ENCODE data around the gene ORMDL3. TPM values are rescaled to one million over a fixed set of nuclear protein-coding genes. Genes with fewer than 3 reads are reported as not detected.

The ORMDL3 gene
- total RNA-seq, 2 experiments from 2014 or later: 62.6 to 65.9 TPM

- peak; percentile 24 for DNase-seq (ENCODE audit: low spot score)
- Histone ChIP-seq H2AFZ (ENCODE audit: low read length) (no peak overlapping the region), H3K9me3 (ENCODE audit: low read length) (no peaks in the 10 kb centered on the region), H3K9me2 (ENCODE audit: insufficient read depth, low read length) (no peaks in the 10 kb centered on the region), H3K79me2 (ENCODE audit: insufficient read depth, low read depth, low read length) (no peaks in the 10 kb centered on the region), H3K4me3 (ENCODE audit: low read depth, low read length, poor library complexity, severe bottlenecking) (no peak overlapping the region), H3K36me3 (ENCODE audit: insufficient read depth, low read length) (no peaks in the 10 kb centered on the region), H4K20me1 (ENCODE audit: insufficient read depth, low read length) (no peaks in the 10 kb centered on the region), H3K4me2 (ENCODE audit: low read length) (no peak overlapping the region), H3K27ac (ENCODE audit: low read depth, low read length, poor library complexity, severe bottlenecking) (no peak overlapping the region), H3K4me1 (ENCODE audit: insufficient read depth, low read length, poor library complexity, severe bottlenecking) (peaks cover 24% of the 10 kb centered on the region)
- intact Hi-C loops (cut with micrococcal nuclease; ENCODE audit: unreplicated experiment): loop anchor here (10.0 kb wide), 1 partner anchor 201 kb away; no protein-coding TSS in a partner anchor
- ChIA-PET POLR2A (no interaction called here), CTCF (ENCODE audit: unreplicated experiment) (no interaction called here)
- BruUV-seq (replicated peaks): no TSS peak
- no peak for TF ChIP-seq EZH2phosphoT487 (IDR thresholded peaks at IDR 0.05; ENCODE audit: borderline replicate concordance, low read depth, low read length)
These were observed 28.4 kb upstream of the ORMDL3 start for GRCh38 chr17:39955726-39956225.

GRCh38 chr17:39954876-39955275, 27.5 kb upstream of the ORMDL3 start:
- CTCF ChIA-PET (ENCODE audit: unreplicated experiment): interaction anchor here (0.6 kb wide), 1 partner anchor 28 kb away, joined by 3 read pairs; no protein-coding TSS in a partner anchor
- H3K4me3 ChIP-seq (ENCODE audit: low read depth, low read length, poor library complexity, severe bottlenecking): no peak overlapping the region
- no peaks in the 10 kb centered on the region for H3K9me2 ChIP-seq (ENCODE audit: insufficient read depth, low read length)
- no peak for DNase-seq (ENCODE audit: low spot score)
- no peaks in the 10 kb centered on the region for H3K9me3 ChIP-seq (ENCODE audit: low read length)
- intact Hi-C loops (cut with micrococcal nuclease; ENCODE audit: unreplicated experiment): loop anchor here (10.0 kb wide), 1 partner anchor 200 kb away; no protein-coding TSS in a partner anchor
- no peaks in the 10 kb centered on the region for H3K79me2 ChIP-seq (ENCODE audit: insufficient read depth, low read depth, low read length)
- no peak for TF ChIP-seq EZH2phosphoT487 (IDR thresholded peaks at IDR 0.05; ENCODE audit: borderline replicate concordance, low read depth, low read length)
- no peak for TF ChIP-seq CTCF (conservative IDR thresholded peaks at IDR 0.05; ENCODE audit: low read length)
- BruUV-seq (replicated peaks): no TSS peak
- POLR2A ChIA-PET: interaction anchor here (0.7 to 1.2 kb wide), 2 partner anchors 11 to 25 kb away, joined by 4 read pairs; partner anchors contain the start of gene PSMD3
- H4K20me1 ChIP-seq (ENCODE audit: insufficient read depth, low read length): no peaks in the 10 kb centered on the region
- H3K4me2 ChIP-seq (ENCODE audit: low read length): no peak overlapping the region
- H3K27ac ChIP-seq (ENCODE audit: low read depth, low read length, poor library complexity, severe bottlenecking): no peak overlapping the region
- no peak overlapping the region for H2AFZ ChIP-seq (ENCODE audit: low read length)
- no peaks in the 10 kb centered on the region for H3K36me3 ChIP-seq (ENCODE audit: insufficient read depth, low read length)
- peaks cover 23% of the 10 kb centered on the region for H3K4me1 ChIP-seq (ENCODE audit: insufficient read depth, low read length, poor library complexity, severe bottlenecking)

GRCh38 chr17:39953471-39953888, 26.1 kb upstream of the ORMDL3 start:
- TF ChIP-seq CTCF (conservative IDR thresholded peaks at IDR 0.05; ENCODE audit: low read length) (no peak), EZH2phosphoT487 (IDR thresholded peaks at IDR 0.05; ENCODE audit: borderline replicate concordance, low read depth, low read length) (no peak)
- POLR2A ChIA-PET: interaction anchor here (1.0 kb wide), 1 partner anchor 178 kb away, joined by 5 read pairs; no protein-coding TSS in a partner anchor
- no peaks in the 10 kb centered on the region for H3K9me2 ChIP-seq (ENCODE audit: insufficient read depth, low read length)
- BruUV-seq (replicated peaks): no TSS peak
- CTCF ChIA-PET (ENCODE audit: unreplicated experiment): interaction anchor here (1.2 kb wide), 1 partner anchor 14 kb away, joined by 4 read pairs; no protein-coding TSS in a partner anchor
- H3K36me3 ChIP-seq (ENCODE audit: insufficient read depth, low read length): no peaks in the 10 kb centered on the region
- peak overlapping the region; percentile 35 for H2AFZ ChIP-seq (ENCODE audit: low read length)
- no peak for DNase-seq (ENCODE audit: low spot score)
- peak overlapping the region; percentile 63 for H3K4me2 ChIP-seq (ENCODE audit: low read length)
- H3K4me3 ChIP-seq (ENCODE audit: low read depth, low read length, poor library complexity, severe bottlenecking): peak overlapping the region; percentile 66
- no peaks in the 10 kb centered on the region for H3K79me2 ChIP-seq (ENCODE audit: insufficient read depth, low read depth, low read length)
- intact Hi-C loops (cut with micrococcal nuclease; ENCODE audit: unreplicated experiment): loop anchor here (2.0 to 10.0 kb wide), 2 partner anchors 27 to 199 kb away; partner anchors contain the start of genes LRRC3C and ORMDL3
- peak overlapping the region; percentile 9 for H3K27ac ChIP-seq (ENCODE audit: low read depth, low read length, poor library complexity, severe bottlenecking)
- H4K20me1 ChIP-seq (ENCODE audit: insufficient read depth, low read length): no peaks in the 10 kb centered on the region
- H3K9me3 ChIP-seq (ENCODE audit: low read length): no peaks in the 10 kb centered on the region
- peaks cover 19% of the 10 kb centered on the region for H3K4me1 ChIP-seq (ENCODE audit: insufficient read depth, low read length, poor library complexity, severe bottlenecking)
